GM12872 (cell line): ENCODE data around the gene SERPINE2.

Experiments
- TF ChIP-seq, protein P1 (sequence below): IDR thresholded peaks from 3 replicates; pipeline ENCODE4 v1.5.1; 2011; ENCODE audit warnings: low read depth, mild to moderate bottlenecking, low read length, moderate library complexity; ENCODE audit not compliant: insufficient read depth

SERPINE2 gene

DNA sequence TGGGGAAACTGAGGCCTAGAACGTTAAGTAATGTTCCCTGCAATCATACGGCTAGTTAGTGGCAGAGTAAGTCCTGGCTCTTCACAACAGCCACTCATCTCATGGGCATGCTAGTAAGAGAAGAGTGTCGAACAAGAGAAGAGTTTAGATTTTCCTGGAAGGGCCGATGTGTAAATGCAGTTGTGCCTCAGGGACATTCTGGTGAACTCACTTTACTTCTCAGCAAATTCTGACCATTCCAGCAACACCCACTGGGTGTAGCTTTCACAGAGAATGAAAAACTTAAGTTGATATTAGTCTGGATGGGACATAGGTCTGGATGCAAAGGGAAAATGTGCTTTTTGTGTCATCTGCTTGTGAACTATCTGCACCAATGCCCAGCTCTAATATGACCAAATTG, 58.3 kb downstream of the SERPINE2 start:
- TF ChIP-seq, protein P1, sequence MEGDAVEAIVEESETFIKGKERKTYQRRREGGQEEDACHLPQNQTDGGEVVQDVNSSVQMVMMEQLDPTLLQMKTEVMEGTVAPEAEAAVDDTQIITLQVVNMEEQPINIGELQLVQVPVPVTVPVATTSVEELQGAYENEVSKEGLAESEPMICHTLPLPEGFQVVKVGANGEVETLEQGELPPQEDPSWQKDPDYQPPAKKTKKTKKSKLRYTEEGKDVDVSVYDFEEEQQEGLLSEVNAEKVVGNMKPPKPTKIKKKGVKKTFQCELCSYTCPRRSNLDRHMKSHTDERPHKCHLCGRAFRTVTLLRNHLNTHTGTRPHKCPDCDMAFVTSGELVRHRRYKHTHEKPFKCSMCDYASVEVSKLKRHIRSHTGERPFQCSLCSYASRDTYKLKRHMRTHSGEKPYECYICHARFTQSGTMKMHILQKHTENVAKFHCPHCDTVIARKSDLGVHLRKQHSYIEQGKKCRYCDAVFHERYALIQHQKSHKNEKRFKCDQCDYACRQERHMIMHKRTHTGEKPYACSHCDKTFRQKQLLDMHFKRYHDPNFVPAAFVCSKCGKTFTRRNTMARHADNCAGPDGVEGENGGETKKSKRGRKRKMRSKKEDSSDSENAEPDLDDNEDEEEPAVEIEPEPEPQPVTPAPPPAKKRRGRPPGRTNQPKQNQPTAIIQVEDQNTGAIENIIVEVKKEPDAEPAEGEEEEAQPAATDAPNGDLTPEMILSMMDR, result no peak

DNA sequence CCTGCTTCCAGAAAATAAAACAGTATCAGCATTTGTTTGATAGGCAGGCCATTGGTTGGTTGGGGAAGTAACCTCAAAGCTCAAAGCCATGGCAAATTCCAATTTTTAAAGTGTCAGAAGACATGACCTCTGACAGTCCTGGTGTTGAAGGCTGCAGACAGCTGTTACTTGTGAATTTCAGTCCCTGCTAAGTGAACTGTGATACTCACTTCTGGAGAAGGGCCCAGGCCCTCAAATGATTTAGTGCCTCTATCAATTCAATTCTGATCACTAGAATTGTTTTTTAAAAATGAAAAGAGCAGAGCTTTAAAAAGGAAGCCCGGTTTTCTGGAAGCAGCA, 58.7 kb downstream of the SERPINE2 start:
- TF ChIP-seq, protein P1, result no peak

DNA sequence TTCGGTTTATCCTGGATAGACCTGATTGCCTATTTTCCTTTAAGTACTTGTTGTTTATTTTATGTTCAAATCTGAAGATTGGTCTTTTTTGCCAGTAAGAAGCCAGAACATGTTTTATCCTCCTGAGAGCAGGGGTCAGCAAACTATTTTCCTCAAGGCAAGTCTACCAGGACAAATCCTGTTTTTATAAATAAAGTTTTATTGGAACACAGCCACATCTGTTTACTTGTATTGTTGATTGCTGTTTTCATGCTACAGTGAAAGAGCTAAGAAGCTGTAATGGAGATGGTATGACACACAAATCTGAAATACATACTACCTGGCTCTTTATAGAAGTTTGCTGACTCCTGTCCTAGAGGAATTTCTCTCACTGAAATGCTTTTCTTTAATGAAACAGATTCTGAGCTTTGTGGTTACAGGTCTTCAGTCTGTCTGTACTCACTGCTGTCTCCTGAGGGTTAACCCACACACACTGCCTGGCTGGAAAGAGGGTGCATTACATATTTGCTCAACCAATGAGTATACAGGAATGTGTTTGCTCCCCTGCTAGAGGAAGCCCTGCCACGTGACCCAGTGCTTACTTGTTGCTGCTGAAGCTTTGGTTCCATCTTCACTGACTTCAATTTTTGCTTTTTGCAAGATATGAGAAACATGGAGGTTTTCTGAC, 59.2 kb downstream of the SERPINE2 start:
- TF ChIP-seq, protein P1, result no peak

DNA sequence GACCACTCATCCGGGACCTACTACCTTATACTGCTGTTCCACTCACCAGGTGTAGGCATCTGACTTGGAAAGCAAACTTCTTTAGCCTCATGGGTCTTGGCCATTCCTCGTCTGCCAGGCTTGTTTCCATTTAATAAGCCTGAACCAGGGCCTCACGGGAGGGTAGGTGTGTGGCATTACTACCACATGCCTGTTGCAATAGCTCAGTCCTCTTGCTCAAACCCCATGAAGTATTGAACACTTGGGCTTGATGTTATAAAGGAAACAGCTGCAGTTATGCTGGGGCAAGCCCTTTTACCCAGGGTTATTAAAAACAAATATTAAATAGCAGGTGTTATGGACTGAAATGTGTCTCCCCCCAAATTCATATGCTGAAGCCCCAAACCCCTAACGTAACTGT, 60.6 kb downstream of the SERPINE2 start:
- TF ChIP-seq, protein P1, result no peak

DNA sequence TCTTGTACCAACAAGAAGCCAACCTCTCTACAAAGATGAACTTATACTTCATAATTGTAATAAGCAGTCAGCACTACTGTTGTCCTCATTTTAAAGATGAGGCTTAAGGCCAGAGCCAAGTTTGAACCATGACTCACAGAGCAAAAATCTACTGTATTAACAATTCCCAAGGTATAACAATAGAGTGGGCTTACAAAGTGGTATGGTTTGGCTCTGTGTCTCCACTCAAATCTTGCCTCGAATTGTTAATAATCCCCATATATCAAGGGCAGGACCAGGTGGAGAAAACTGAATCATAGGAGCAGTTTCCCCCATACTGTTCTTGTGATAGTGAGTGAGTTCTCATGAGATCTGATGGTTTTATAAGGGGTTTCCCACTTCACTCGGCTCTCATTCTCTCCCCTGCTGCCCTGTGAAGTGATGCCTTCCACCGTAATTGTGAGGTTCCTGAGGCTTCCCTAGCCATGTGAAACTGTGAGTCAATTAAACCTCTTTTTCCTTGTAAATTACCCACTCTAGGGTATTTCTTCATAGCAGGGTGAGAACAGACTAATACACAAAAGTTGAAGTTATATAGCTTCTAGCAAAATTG, 62.4 kb downstream of the SERPINE2 start:
- TF ChIP-seq, protein P1, result no peak

DNA sequence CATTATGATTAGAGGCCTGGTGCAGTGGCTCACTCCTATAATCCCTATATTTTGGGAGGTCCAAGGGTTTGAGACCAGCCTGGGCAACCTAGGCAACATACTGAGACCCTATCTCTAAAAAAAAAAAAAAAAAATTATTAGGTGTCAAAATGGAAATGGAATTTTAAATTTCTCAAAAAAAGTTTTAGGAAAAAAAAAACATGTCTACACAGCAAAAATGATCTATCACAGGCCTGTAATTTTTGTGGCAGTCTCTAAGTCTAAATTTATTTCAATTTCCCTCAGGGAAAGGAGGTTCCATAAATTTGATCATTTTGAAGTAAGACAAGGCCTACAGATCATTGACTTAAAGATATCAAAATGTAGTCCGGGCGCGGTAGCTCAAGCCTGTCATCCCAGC, 65.5 kb downstream of the SERPINE2 start:
- TF ChIP-seq, protein P1, result no peak

DNA sequence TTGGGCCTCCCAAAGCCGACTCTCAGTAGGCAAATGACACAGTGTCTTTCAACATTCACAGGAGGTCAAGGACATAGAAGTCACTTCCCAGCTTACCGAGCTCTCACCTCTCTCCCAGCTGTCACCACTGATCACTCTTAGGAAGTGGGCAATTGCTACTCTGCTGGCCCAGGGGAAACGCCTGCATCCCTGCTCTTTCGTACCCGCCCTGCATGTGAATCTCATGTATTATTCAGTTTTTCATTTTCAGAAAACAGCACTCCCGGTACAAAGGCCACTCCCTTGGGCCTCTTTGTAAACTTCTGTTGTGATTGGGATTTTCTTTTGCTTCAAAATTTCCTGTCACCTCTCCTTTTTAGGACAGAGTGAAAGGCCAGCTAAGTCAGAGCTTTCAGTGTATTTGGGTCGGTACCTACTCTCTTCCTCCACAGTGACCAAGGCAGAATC, 66.4 kb downstream of the SERPINE2 start:
- TF ChIP-seq, protein P1, result no peak

DNA sequence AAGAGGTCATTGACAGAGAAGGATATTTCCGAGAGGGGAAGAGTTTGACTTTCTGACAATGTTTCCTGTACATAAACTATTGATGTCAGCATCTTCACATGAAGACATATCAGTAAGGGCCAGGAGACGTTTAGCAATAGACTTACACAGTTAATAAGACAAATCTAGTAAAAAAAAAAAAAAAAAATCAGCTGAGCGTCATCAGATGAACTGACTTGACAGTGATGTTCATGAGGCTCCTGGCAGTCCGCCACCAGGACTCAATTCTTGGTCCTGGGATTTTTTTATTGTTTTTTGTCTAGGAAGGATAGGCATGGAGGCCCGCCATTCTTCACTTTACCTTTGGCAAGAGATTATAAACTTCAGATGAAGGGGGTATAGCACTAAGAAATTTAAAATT, 67.4 kb downstream of the SERPINE2 start:
- TF ChIP-seq, protein P1, result no peak
